Stimulated activated CD4-positive, alpha-beta T cell treated with anti-CD3 and anti-CD28 coated beads, Interleukin-15, amount 100 ng/mL, for 1 hour (primary cell): ENCODE results near the gene MN1.

Experiments
- DNase-seq, 2 donors: peaks; one replicate each; pipeline ENCODE4 v3.0.0-alpha.2; 2020; ENCODE audit warnings: low read depth in 1 of 2, low spot score in 1 of 2

MN1 gene

GRCh38 chr22:27827604-27828587 lies 26.3 kb upstream of the MN1 start:
- DNase-seq = no peak

- DNase-seq = no peak
These were observed 23.6 kb upstream of the MN1 start for GRCh38 chr22:27825174-27825573.

GRCh38 chr22:27823221-27823620 lies 21.7 kb upstream of the MN1 start:
- DNase-seq = no peak

- no peak for DNase-seq
These were observed 19.6 kb upstream of the MN1 start for GRCh38 chr22:27820896-27821866.

- no peak for DNase-seq
These were observed 15.0 kb upstream of the MN1 start for GRCh38 chr22:27816552-27816951.

GRCh38 chr22:27815826-27816530 lies 14.4 kb upstream of the MN1 start:
- DNase-seq = no peak

- no peak for DNase-seq
These were observed 13.4 kb upstream of the MN1 start for GRCh38 chr22:27814993-27815392.

GRCh38 chr22:27811778-27812177 lies 10.2 kb upstream of the MN1 start:
- DNase-seq = no peak

- DNase-seq = no peak
These were observed 9.1 kb upstream of the MN1 start for GRCh38 chr22:27810609-27811151.

GRCh38 chr22:27809700-27810608 lies 8.4 kb upstream of the MN1 start:
- DNase-seq = no peak

- DNase-seq = no peak
These were observed 7.7 kb upstream of the MN1 start for GRCh38 chr22:27809226-27809603.

- DNase-seq = no peak
These were observed 7.1 kb upstream of the MN1 start for GRCh38 chr22:27808451-27809225.

GRCh38 chr22:27805841-27806240 lies 4.3 kb upstream of the MN1 start:
- DNase-seq = no peak

- peak in 1 of 2 donors; percentile 23 for DNase-seq
These were observed 3.1 kb upstream of the MN1 start for GRCh38 chr22:27804470-27805297.

- DNase-seq = no peak
These were observed 2.4 kb upstream of the MN1 start for GRCh38 chr22:27803841-27804415.

GRCh38 chr22:27802346-27803073 lies 954 bp upstream of the MN1 start:
- no peak for DNase-seq

- peak in 1 of 2 donors; percentile 13 for DNase-seq
These were observed 347 bp downstream of the MN1 start for GRCh38 chr22:27801202-27801615.
